ENCODE measurements around the gene FAM222B.

DNA sequence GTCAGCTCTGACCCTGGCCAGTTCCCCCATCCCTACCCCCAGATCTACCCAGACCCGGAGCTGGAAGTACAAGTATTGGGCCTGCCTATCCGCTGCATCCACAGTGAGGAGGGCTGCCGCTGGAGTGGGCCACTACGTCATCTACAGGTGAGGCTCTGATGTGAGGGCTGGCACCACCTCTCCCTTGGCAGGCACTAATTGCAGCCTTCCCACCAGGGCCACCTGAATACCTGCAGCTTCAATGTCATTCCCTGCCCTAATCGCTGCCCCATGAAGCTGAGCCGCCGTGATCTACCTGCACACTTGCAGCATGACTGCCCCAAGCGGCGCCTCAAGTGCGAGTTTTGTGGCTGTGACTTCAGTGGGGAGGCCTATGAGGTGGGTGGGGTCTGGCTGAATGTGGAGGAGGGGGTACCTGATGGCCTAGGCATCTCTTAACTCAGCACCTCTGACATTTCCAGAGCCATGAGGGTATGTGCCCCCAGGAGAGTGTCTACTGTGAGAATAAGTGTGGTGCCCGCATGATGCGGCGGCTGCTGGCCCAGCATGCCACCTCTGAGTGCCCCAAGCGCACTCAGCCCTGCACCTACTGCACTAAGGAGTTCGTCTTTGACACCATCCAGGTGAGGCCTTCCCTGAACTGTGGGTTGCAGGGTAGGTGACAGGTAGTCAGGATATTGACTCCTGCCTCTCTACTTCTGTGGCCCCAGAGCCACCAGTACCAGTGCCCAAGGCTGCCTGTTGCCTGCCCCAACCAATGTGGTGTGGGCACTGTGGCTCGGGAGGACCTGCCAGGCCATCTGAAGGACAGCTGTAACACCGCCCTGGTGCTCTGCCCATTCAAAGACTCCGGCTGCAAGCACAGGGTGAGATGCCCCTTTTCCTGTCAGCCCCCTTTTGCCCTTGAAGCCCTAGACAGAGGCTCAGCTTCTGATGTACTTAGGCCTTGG, 94.5 kb downstream of the FAM222B start:
- no peak for TF ChIP-seq CHD2 (IDR thresholded peaks at IDR 0.05; ENCODE audit: low read length, partially characterized antibody)
- TF ChIP-seq, protein P1, sequence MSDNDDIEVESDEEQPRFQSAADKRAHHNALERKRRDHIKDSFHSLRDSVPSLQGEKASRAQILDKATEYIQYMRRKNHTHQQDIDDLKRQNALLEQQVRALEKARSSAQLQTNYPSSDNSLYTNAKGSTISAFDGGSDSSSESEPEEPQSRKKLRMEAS (IDR thresholded peaks at IDR 0.05), result no peak
- TF ChIP-seq, protein P2, sequence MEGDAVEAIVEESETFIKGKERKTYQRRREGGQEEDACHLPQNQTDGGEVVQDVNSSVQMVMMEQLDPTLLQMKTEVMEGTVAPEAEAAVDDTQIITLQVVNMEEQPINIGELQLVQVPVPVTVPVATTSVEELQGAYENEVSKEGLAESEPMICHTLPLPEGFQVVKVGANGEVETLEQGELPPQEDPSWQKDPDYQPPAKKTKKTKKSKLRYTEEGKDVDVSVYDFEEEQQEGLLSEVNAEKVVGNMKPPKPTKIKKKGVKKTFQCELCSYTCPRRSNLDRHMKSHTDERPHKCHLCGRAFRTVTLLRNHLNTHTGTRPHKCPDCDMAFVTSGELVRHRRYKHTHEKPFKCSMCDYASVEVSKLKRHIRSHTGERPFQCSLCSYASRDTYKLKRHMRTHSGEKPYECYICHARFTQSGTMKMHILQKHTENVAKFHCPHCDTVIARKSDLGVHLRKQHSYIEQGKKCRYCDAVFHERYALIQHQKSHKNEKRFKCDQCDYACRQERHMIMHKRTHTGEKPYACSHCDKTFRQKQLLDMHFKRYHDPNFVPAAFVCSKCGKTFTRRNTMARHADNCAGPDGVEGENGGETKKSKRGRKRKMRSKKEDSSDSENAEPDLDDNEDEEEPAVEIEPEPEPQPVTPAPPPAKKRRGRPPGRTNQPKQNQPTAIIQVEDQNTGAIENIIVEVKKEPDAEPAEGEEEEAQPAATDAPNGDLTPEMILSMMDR (IDR thresholded peaks at IDR 0.05), result no peak
- TF ChIP-seq SMC3 (IDR thresholded peaks at IDR 0.05), result no peak
- TF ChIP-seq POLR2A (IDR thresholded peaks at IDR 0.05; ENCODE audit: low read length), result no peak
- no peak for TF ChIP-seq NPAS2 (CRISPR knock-in tag; IDR thresholded peaks at IDR 0.05; ENCODE audit: borderline replicate concordance)
- TF ChIP-seq EHMT2 (IDR thresholded peaks at IDR 0.05; ENCODE audit: low read depth), result no peak
- TF ChIP-seq PHF8 (IDR thresholded peaks at IDR 0.05; ENCODE audit: borderline replicate concordance, low read depth), result no peak
- TF ChIP-seq, protein P3, sequence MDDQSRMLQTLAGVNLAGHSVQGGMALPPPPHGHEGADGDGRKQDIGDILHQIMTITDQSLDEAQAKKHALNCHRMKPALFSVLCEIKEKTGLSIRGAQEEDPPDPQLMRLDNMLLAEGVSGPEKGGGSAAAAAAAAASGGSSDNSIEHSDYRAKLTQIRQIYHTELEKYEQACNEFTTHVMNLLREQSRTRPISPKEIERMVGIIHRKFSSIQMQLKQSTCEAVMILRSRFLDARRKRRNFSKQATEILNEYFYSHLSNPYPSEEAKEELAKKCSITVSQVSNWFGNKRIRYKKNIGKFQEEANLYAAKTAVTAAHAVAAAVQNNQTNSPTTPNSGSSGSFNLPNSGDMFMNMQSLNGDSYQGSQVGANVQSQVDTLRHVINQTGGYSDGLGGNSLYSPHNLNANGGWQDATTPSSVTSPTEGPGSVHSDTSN (IDR thresholded peaks at IDR 0.05), result no peak

Data from A549 (cell line).